Urothelium cell line (cell line): ENCODE results near the gene PACC1.
"Not testable (repeated sequence)": the region's sequence is repeated elsewhere in the genome, so short reads cannot be mapped to it uniquely, and the experiment has no call there.

Source experiments
- DNase-seq: peaks from one replicate; pipeline ENCODE4 v3.0.0; 2011; ENCODE audit warnings: low spot score, mixed read lengths
- FAIRE-seq: peaks from 2 replicates; lab custom pipeline; 2011; peaks lifted over from hg19 to GRCh38; lab: Jason Lieb, UNC

Gene PACC1

GRCh38 chr1:212344905-212345304 is 69.8 kb downstream of the PACC1 start:
- DNase-seq (no peak), FAIRE-seq (no peak)

GRCh38 chr1:212341090-212341489 is 73.6 kb downstream of the PACC1 start:
- FAIRE-seq = no peak
- DNase-seq = no peak

- no peak for DNase-seq
- no peak for FAIRE-seq
Measured at GRCh38 chr1:212329105-212329504, 85.6 kb downstream of the PACC1 start.

GRCh38 chr1:212328248-212328647 is 86.4 kb downstream of the PACC1 start:
- FAIRE-seq (no peak), DNase-seq (no peak)

GRCh38 chr1:212326541-212326940 is 88.1 kb downstream of the PACC1 start:
- no peak for FAIRE-seq
- DNase-seq = no peak

DNA sequence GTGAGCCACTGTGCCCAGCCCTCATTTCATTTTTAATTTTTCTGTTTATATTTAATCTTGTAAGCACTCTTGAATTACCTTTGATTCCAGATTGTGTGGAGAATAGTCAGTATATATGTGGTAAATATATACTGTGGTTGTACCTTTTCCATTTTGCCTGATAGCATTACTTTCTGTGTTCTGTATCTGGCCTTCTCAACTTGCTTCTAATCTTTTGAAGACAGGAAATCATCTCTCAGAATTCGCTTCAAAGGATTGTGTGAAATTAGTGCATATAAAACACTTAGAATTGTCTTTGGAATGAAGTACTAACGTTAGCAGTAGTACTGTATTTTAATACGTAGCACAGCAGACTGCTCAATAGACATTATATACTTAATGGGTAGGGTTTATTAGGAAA is 91.6 kb downstream of the PACC1 start:
- DNase-seq (no peak), FAIRE-seq (no peak)

- not testable (repeated sequence) for FAIRE-seq, DNase-seq
Measured at GRCh38 chr1:212321031-212321430, 93.7 kb downstream of the PACC1 start.

DNA sequence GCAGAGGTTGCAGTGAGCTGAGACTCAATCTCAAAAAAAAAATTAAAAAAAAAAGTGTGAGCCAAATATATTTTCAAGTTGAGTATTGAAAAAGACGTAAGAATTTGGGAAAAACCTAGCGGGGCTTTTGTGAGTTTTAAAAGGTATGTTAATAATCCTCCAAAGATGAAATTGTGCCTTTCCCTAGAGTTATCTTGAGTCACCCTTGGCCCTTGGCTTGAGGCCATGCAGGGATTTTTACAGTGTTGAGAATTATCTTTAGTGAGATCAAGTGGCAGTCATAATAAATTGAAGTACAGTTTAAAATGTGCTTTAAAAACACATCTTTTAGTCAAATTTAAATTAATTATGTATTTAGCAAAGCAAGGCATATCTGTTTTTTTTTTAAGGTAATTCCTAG is 96.8 kb downstream of the PACC1 start:
- FAIRE-seq (no peak), DNase-seq (no peak)

GRCh38 chr1:212315907-212316306 is 98.8 kb downstream of the PACC1 start:
- FAIRE-seq = no peak
- DNase-seq = peak; percentile 4

DNA sequence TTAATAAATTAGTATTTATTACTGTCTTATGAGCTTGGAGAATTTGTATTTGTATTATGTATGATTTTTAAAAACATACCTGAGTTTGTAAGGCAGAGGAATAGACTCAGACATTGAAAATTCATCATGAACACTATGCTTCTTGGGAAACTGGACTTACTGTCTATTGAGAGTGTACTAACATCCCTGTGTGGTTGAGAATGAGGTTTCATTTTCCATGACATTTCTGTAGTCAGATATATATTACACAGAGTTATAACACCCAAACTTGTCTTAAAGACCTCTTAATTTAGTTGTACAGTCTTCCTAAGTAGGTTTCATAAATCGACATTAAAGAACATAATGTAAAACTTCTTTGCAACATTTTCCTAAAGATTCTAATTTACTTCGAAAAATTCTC is 99.5 kb downstream of the PACC1 start:
- FAIRE-seq (no peak), DNase-seq (no peak)
